HG03039 (cell line): ENCODE results near the gene TNFAIP2.

Source experiments
- ATAC-seq: cut with Tn5 transposase; IDR thresholded peaks from one replicate; pipeline ENCODE4 v1.9.1; 2021; ENCODE audit warnings: mild to moderate bottlenecking, moderate library complexity; ENCODE audit not compliant: unreplicated experiment

Gene TNFAIP2

DNA sequence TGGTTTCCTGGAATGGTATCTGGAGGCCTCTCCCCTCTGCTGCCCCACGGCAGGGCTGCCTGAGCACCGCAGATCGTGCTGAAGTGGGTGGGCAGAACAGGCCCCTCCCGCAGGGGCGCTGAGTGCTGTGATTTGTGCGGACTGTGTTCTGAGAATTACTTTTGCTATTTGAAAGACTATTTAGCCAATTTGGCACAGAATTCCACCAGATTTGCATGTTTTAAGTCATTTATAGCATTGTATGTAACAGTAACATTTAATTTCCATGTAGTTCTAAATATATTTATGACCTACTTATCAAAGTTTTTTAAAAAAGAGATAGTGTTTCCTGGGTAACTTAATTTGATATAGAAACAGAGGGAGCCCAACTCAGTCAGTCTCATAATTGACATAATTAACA, 55.3 kb downstream of the TNFAIP2 start:
- ATAC-seq: no peak

DNA sequence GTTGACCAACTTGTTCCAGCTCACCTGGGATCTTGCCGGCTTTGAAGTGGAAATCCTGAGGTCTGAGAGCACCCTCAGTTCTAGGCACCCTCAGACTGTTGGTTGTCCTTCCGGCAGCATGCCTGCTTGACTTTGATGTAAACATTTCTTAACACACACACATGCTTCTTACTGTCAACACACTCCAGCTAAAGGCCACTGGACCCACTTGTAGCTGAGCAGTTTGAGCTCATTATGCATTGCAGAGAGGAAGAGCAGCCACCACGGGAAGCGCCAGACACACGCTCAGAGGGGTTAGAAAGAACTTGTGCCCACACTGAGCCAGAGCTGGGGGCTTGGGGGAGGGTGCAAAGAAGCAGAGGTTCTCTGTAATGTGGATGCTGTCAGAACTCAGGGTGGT, 55.8 kb downstream of the TNFAIP2 start:
- ATAC-seq: no peak

DNA sequence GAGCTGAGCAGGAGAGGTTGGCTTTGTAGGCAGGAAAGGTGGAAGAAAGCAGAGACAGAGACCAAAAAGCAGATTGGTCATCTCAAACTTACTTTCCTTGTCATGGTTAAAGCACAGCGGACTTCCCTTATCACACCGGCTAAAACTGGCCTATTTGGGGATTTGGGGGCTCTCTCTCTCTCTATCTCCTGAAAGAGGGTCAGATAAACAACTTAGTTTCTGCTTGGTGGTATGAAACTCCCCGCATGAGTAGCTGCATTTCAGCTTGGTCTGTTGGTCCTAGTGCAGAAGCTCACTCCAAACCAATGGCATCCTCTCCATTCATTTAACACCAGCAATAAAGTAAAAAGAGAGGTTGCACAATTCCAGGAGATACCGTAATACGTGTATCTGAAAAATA, 57.1 kb downstream of the TNFAIP2 start:
- no peak for ATAC-seq

DNA sequence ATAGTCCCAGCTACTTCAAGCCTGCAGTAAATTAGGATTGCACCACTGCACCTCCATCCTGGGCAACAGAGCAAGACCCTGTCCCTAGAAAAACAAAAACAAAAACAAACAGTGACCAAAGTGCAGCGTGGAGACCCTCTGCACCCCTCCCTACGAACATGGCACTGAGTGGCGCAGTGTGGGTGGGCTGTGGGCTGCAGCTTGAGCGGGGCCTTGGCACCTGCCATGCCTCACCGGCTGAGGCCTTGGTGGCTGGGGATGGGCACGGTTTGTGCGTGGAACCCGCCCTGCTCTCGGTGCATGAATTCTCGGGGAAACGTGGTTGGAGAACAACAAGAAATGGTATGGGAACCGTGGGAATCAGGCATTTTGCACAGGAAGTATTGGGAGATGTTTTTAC, 60.8 kb downstream of the TNFAIP2 start:
- ATAC-seq: no peak

DNA sequence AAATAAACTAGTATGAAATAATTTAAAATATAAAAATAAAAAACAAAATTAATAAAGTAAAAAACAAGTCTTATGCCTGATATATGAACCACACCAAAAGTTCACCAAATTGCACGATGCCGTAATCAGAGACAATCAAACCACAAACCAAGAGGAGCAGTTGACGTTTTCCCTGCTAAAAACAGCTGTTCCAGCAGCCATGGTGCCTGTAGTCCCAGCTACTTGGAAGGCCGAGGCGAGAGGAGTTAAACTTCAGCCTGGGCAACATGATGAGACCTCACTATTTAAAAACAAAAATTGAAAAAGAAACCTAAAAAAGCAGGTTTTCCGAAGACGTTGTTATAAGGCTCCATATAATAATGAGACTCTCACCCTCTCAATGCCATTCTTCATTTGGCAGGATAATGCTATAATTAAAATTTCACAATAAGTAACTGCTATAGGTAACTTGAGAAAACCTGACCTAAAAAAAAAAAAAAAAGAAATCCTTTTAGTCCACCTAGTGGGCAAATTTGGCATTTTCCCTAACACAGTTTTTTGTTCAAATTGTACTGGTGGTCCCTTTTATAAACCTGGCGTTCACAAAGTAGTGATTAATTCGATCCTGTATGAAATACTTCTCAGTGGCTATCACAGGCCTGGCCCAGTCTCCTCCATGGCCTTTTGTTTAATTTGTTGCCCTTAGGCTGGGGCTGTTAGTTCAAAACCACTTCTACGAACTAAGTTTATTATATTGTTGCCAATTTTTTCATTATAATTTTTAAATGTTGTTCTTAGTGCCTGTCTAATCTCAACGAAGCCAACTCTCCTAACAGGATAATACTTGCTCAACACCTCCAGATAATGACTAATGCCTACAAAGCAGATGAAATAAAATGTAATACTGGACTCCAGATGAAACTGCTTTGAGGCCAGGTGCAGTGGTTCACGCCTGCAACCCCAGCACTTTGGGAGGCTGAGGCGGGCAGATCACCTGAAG, 62.1 kb downstream of the TNFAIP2 start:
- no peak for ATAC-seq

DNA sequence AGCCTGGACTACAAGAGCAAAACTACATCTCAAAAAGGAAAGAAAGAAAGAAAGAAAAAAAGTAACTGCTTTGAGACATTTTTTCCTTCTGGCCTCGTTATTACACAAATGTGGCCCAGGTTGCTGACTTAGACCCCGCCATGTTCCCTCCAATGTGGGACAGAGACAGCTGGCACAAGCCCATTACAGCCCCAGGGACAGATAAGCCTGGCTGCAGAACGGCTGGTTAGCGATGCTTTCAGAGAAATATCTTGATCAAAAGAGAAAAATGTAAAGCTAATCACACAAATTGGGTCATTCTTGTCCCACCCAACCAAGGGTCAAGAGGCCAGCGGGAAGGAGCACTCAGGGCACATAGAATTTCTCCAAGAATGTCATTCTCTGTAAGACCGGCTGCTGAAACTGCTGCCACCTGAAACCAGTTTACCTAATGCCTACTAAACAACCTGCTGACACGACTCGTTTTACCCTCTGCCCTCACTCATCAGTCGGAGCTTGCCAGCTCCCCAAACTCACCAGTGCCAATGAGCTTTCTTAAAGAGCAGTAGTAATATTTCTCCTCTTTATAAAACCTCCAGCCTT, 63.1 kb downstream of the TNFAIP2 start:
- no peak for ATAC-seq
